ENCODE measurements around the gene JMJD7.
A peak's percentile ranks its signal among the peaks of the same experiment; 100 is the strongest.

JMJD7 gene

DNA sequence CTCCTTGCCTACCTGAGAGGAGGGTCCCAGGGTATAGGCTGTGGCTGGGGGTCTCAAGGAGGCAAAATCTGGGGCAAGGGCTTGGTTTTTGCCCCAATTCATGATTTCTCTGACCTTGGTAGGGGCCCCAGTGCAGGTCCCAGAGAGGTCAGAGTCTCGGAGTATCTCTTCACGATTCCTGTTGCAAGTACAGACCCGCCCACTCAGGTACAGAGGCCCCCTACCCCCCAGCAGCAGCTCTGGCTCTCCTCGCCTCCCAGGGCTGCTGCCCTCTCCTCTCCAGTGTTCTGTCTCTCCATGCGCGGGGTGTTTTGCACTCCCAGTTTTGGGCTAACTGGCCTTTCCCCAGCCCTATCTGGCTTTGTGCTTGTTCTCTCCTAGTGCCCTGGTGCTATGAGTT, 5.4 kb upstream of the JMJD7 start:
- DNase-seq (ENCODE audit: low read depth): no peak

GRCh38 chr15:41822957-41823356, 4.9 kb upstream of the JMJD7 start:
- no peak for DNase-seq (ENCODE audit: low read depth)

DNA sequence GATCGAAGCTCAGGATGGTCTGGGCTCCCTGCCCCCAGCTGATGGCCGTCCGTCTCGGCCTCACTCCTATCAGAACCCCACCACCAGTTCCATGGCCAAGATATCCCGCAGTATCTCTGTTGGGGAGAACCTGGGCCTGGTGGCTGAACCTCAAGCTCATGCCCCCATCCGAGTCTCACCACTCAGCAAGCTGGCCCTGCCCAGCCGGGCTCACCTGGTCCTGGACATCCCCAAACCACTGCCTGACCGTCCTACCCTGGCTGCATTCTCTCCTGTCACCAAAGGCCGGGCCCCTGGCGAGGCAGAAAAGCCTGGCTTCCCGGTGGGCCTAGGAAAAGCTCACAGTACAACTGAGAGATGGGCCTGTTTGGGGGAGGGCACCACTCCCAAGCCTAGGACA, 4.4 kb upstream of the JMJD7 start:
- DNase-seq (ENCODE audit: low read depth): no peak

GRCh38 chr15:41824062-41824745, 3.7 kb upstream of the JMJD7 start:
- DNase-seq (ENCODE audit: low read depth): no peak

GRCh38 chr15:41825145-41825544, 2.7 kb upstream of the JMJD7 start:
- DNase-seq (ENCODE audit: low read depth): no peak

DNA sequence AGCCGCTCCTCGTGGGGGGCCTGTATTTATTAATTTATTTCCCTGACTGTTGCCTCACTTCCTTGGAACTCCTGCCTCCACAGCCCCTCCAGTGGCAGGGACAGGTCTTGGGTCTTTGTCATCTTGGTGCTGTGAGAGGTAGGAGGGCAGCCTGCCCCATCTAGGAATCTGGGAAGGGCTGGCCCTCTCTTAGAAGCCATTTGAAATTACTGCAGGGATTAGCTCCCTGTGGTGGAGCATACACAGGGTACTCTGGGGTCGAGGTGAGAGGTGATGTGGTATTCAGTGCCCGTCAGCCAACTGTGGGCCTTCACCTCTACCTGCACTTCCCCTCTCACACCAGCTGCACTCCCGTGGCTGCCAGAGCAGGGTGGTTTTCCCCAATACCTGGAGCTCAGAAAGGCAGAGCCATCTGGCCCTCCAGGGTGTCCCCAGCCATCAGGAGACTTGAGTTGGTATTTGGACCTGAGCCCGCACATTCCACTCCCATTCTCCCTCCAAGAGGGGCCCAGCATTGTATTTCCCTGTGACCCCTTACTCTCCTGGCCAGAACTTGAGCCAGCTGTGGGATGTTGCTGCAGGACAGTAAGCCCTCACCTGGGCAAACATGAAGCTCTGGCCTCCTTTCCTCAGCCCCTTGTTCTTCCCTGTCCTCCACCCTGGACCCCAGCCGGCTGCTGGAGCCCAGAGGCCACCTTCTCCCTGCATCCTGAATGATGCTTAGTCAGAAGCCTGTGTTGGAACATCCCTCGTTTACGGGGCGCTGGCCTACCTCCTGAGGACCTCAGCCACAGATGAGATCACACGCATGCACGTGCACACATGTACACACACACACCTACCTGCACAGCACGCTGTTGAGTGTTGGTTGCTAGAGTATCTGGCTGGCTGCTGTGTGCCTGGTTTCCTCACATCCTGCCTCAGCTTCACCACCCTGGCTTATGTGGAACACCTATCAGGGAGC, 2.0 kb upstream of the JMJD7 start:
- no peak for DNase-seq (ENCODE audit: low read depth)

- peak; percentile 13 for DNase-seq (ENCODE audit: low read depth)
These were observed 507 bp upstream of the JMJD7 start for GRCh38 chr15:41827290-41827879.

- no peak for DNase-seq (ENCODE audit: low read depth)
These were observed 882 bp downstream of the JMJD7 start for GRCh38 chr15:41828807-41829141.

- DNase-seq (ENCODE audit: low read depth): no peak
These were observed 2.2 kb downstream of the JMJD7 start for GRCh38 chr15:41829959-41830646.

DNA sequence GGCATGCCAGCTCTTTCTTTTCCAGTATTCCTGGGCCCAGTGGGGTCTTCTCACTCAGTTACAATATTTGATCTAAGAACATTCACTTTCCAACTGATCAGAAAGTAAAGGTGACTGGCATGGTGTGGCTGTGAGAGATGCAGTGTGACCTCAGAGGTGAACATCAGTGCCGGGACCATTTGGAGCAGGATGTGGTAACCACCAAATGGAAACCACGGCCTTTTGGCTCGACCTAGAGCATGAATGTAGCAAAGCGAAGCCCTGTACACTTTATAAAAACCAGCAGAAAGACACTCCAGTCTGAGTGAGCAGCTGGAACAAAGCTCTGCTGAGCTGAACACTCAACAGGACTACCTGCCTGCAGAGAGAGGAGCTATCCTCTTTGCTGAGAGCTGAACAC, 3.4 kb downstream of the JMJD7 start:
- DNase-seq (ENCODE audit: low read depth): peak; percentile 7

- no peak for DNase-seq (ENCODE audit: low read depth)
These were observed 4.3 kb downstream of the JMJD7 start for GRCh38 chr15:41832208-41832607.

DNA sequence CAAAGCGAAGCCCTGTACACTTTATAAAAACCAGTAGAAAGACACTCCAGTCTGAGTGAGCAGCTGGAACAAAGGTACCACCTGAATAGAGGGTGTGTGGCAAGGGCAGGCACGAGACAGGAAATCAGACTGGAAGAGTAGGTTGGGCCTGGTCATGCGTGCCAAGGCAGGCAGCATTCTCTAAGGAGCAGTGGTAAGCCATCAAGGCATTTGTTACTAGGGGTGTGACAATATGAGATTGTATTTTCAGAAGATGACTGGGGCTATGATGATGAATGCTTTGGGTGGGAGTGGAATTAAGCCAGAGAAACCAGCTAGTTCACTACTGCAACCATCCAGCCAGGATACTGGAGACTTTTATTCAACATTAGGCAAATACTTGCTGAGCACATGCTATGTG, 5.0 kb downstream of the JMJD7 start:
- no peak for DNase-seq (ENCODE audit: low read depth)

- no peak for DNase-seq (ENCODE audit: low read depth)
These were observed 6.2 kb downstream of the JMJD7 start for GRCh38 chr15:41834096-41834495.

DNA sequence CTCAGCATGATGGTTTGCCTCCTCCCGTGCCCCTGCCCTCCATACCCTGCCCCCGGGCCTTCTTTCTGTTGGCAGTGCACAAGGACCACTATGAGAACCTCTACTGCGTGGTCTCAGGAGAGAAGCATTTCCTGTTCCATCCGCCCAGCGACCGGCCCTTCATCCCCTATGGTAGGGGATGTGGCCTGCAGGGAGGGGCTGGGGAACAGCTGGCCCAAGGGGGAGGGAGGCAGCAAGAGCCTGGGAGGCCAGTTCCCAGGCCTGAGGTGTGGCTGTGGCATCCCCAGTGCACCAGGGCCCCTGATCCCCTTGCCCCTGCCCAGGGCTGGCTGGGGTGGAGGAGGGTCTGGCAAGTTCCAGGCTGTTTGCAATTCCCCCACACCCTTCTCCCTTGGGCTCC, 8.2 kb downstream of the JMJD7 start:
- DNase-seq (ENCODE audit: low read depth): no peak

DNA sequence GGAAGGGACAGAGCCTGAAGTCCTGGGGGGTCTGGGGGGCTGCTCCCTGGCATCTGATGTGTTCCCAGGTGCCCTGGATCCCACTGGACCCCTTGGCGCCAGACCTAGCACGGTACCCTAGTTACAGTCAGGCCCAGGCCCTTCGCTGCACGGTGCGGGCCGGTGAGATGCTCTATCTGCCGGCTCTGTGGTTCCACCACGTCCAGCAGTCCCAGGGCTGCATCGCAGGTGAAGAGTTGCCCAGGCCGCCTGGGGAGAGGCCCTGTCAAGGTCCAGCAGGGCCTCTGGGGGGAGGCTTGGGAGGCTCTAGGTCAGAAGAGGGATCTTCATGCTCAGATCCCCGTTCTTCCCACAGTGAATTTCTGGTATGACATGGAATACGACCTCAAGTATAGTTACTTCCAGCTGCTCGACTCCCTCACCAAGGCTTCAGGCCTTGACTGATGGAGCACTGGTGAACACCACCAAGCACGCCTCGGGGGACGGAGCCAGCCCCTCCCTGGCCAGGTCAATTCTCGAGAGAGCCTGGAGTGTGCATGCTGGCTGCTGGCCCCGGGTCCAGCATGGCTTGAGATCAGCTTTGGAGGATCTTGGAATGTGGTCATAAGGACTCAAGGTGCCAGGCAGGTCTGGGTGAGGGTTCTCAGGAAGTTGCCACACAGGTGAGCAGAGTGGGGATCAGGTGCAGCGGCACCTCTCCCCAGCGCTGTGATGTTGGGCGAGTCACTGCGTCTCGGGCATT, 9.0 kb downstream of the JMJD7 start:
- DNase-seq (ENCODE audit: low read depth): no peak

GRCh38 chr15:41838400-41838897, 10.6 kb downstream of the JMJD7 start, which contains the start of gene PLA2G4B:
PLA2G4B (plus strand) TSS chr15:41838847; CDS start chr15:41838914, 67 bp downstream.
- DNase-seq (ENCODE audit: low read depth): no peak

DNA sequence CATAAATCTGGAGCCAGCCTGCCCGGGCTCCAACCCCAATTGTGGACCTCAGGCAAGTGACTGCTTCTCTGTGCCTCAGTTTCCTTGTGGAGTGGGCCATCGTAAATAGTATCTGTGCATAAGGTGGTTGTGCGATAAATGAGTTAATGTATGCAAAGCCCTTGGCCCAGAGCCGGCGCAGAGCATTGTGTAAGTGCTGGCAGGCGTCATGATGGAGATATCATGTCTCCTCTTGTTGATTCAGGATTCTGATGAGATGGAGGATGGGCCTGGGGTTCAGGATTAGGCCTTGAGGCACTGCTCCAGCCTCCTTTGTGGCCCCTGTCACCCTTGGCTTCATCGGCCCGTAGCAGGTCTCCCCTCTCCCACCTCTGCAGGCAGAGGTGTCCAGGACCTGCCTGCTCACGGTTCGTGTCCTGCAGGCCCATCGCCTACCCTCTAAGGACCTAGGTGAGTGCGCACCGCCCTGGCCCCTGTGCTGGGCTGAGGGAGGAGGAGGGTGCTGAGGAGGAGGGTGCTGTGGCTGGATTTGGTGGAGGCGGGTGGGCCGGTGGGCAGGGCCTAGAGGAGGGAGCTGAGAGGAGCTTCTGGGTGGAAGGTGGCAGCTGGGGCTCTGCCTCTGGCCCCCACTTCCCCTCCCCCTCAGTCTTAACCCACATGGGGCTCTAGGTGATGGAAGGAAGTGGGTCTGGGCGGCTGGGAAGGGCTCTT, 12.0 kb downstream of the JMJD7 start:
- DNase-seq (ENCODE audit: low read depth): no peak

DNA sequence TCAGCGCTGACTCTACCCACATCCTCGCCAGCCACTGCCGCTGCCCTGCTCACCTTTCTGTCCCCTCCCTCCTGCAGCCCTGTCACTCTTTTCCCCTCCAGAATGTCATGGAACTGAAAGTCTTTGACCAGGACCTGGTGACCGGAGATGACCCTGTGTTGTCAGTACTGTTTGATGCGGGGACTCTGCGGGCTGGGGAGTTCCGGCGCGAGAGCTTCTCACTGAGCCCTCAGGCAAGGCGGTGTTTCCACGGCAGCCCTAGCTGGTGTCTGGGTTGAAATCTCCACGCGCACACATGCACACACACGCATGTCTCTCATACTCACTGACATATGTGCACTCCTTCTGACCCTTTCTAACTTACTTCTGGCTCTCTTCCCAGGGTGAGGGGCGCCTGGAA, 12.8 kb downstream of the JMJD7 start:
- DNase-seq (ENCODE audit: low read depth): no peak

GRCh38 chr15:41841131-41841530, 13.2 kb downstream of the JMJD7 start:
- no peak for DNase-seq (ENCODE audit: low read depth)

DNA sequence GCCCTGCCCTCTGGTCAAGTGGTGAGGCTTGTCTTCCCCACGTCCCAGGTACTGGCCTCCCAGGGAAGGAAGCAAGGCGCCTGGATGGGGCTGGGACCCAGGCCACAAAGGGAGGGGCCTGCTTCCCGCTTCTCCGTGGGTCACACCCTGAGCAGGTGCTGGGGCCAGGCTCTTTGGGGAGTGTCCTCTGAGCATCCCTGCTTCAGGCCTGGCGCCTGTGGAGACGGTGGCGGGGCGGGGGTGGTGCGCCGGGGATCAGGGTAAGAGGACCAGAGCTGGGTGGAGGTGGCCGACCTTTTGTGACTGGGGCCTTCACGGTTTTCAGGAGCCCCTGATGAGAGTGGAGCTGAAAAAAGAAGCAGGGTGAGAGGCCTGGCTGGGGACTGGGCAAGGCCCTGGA, 14.3 kb downstream of the JMJD7 start:
- no peak for DNase-seq (ENCODE audit: low read depth)

DNA sequence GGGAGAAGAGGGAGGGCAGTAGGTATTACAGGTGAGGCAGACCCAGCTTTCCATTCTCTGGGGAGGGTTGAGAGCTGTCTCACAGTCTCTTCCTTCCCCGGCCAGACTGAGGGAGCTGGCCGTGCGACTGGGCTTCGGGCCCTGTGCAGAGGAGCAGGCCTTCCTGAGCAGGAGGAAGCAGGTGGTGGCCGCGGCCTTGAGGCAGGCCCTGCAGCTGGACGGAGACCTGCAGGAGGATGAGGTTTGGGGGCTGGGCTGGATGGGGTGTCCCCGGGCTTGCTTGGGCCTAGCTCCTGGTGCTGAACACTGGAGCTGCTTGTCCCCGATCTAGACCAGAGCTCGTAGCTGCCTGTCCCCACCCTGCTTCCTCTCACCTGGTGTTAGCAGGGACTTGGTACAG, 15.7 kb downstream of the JMJD7 start:
- DNase-seq (ENCODE audit: low read depth): no peak

Measured in stimulated activated CD8-positive, alpha-beta memory T cell treated with anti-CD3 and anti-CD28 coated beads, Interleukin-12 subunit alpha, Interleukin-12 subunit beta, amount 100 ng/mL, for 4 hours (primary cell).